Measurements from ENCODE around the gene ZW10.
"Not testable (repeated sequence)": the region's sequence is repeated elsewhere in the genome, so short reads cannot be mapped to it uniquely, and the experiment has no call there.

Gene ZW10

DNA sequence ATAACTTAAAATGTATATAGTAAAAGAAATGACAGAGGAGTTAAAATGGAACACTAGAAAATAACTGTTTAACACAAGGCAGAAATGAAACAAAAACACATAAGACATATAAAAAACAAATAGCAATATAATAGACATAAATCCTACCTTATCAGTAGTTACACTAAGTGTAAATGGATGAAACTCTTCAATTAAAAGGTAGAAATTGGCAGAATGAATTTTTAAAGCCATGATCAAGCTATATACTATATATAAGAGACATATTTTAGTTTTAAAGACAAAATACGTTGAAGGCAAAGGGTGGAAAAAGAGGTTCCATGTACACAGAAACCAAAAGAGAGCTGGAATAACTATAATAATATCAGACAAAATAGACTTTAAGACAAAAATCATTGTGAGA is 62.5 kb downstream of the ZW10 start:
- in situ Hi-C loops (cut with MboI; ENCODE audit: low pct_unique_long_range_greater_than_20kb, low sequenced_read_pairs): no loop called here

DNA sequence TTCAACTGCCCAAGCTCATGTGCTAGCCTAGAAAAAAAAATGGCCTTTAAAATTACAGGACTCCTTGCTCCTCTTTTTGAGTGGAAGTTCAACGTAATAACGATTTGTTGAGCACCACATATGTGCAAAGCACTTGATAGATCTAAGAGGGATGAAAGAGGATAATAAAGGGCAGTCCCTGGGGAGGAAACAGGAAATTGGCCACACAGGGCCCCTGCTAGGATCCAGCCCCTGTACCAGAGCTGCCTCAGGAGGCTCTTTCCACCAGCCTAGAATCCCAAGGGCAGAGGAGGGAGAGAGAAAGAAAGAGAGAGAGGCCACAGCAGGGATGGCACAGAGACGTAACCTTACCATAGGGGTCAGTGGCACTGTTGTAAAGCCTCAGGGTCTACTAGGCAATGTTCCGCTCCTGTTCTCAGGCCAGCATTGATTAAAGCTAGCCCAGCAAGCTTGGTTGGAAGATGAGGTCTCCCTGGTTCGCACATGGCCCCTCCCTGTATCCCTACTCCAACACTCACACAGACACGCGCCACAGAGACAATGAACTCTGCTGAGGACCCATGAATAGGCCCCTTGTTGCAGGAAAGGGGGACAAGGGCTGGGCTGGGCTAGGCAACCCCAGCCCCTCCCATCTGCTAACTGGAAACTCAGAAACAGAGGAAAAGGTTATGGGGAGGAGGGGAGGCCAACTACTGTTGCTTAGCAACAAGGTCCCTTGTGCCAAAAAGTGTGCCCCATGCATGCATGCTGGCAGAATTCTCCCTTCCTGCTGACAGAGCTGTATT is 67.4 kb downstream of the ZW10 start, which contains the start of gene TMPRSS5:
TMPRSS5 (minus strand) TSS at position 438 of the 785 bp plus-strand sequence; CDS start at position 354, 84 bp downstream.
- no peak for DNase-seq
- in situ Hi-C loops (cut with MboI; ENCODE audit: low pct_unique_long_range_greater_than_20kb, low sequenced_read_pairs): no loop called here

More for the DNA sequence above, 62.5 kb downstream of the ZW10 start:
- no peak for DNase-seq

DNA sequence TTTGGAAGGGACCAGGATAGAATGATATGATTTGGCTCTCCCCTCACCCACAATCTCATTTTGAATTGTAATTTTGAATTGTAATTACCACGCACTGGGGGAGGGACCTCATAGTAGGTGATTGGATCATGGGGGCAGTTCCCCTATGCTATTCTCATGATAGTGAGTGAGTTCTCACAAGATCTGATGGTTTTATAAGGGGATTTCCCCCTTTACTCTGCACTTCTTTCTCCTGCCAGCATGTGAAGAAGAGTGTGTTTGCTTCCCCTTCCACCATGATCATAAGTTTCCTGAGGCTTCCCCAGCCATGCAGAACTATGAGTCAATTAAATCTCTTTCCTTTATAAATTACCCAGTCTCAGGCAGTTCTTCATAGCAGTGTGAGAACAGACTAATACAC is 69.9 kb downstream of the ZW10 start:
- in situ Hi-C loops (cut with MboI; ENCODE audit: low pct_unique_long_range_greater_than_20kb, low sequenced_read_pairs); DNase-seq: not testable (repeated sequence)

DNA sequence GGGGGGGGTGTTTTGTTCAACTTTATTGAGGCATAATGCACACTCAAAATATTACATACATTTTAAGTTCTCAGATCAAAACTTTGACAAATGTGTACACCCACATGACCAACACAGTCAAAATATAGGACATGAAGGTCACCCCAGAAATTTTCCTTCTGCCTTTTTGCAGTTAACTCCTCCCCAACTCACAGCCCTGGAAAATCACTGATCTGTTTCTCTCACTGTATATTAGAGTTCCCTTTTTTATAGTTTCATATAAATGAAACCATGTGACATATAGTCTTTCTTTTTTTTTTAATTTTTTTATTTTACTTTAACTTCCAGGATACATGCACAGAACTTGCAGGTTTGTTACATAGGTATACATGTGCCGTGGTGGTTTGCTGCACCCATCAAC is 72.0 kb downstream of the ZW10 start:
- in situ Hi-C loops (cut with MboI; ENCODE audit: low pct_unique_long_range_greater_than_20kb, low sequenced_read_pairs): no loop called here
- no peak for DNase-seq

DNA sequence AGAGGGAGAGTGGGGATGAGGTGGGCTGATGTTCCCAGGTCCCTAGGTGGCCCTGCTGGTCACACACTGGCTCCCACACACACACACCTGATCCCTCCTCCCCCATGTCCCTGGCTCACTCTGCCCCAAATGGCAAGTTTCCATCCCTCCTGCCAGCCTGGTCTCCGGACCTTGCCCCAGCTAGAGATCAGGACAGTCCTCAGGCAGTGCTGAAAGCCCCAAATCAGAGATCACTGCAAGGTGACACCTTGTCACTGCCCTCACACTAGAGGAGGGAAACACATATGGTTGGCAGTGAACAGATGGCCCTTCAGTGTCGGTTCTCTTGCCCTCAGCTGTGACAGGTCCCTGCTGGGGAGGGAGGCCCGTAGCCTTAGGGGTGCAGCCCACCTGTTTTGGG is 75.0 kb downstream of the ZW10 start:
- no peak for DNase-seq
- in situ Hi-C loops (cut with MboI; ENCODE audit: low pct_unique_long_range_greater_than_20kb, low sequenced_read_pairs): no loop called here

DNA sequence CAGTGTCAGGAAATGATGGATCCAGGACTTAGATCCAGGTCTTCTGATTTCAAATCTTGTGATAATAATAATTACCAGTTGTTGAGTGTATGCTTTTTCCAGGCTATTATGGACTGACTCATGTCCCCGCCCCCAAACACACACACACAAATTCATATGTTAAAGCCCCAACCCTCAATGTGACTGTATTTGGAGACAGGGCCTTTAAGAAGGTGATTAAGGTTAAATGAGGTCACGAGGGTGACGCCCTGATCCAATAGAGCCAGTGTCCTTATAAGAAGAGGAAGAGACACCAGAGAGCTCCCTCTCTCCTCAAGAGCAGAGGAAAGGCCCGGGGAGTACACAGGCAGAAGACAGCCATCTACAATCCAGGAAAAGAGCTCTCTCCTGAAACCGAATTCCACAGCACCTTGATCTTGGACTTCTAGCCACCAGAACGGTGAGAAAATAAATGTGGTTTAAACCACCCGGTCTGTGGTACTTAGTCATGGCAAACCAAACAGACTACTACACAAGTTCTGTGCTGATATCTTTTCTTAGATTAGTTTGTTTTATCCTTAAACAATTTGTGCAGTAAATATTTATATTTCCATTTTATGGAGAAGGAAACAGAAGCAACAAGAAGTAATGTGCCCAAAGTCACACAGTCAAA is 75.6 kb downstream of the ZW10 start:
- no peak for DNase-seq
- in situ Hi-C loops (cut with MboI; ENCODE audit: low pct_unique_long_range_greater_than_20kb, low sequenced_read_pairs): no loop called here

DNA sequence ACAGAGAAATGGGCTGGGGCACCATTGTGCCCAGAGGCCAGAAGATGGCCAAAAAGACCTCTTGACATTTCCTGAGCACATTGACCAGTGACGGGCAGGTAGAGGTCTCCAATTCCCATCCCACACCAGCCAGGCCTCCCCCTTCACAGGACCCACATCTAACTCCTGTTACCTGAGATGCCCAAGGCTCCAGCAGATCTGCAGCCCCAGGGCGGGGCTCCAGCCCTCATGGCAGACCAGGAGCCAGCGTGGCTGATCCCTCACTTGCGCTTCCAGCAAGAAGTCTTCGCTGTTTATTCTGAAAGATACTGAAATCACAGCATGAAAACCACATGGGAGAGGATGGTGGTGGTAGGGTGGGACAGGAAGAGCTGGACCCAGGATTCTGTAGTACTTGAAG is 76.4 kb downstream of the ZW10 start:
- DNase-seq: no peak
- in situ Hi-C loops (cut with MboI; ENCODE audit: low pct_unique_long_range_greater_than_20kb, low sequenced_read_pairs): no loop called here

DNA sequence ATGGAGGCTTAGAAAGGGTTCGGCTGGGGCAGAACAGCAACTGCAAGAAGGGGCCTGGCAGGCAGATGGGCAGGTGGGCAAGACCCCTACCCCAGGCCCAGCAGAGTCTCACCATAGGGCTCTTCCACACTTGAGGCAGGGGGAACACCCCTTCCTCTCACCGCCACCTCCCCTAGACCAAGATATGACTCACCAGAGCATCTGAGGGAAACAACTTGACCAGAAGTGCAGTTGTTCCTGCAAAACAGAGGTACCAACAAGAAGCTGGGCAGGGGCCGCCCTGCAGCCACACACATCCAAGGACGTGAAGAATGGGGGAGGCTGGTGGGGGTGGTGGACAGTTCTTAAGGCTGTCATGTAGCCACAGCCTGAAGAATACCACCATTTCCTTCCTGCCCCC is 78.3 kb downstream of the ZW10 start:
- in situ Hi-C loops (cut with MboI; ENCODE audit: low pct_unique_long_range_greater_than_20kb, low sequenced_read_pairs): no loop called here
- no peak for DNase-seq

DNA sequence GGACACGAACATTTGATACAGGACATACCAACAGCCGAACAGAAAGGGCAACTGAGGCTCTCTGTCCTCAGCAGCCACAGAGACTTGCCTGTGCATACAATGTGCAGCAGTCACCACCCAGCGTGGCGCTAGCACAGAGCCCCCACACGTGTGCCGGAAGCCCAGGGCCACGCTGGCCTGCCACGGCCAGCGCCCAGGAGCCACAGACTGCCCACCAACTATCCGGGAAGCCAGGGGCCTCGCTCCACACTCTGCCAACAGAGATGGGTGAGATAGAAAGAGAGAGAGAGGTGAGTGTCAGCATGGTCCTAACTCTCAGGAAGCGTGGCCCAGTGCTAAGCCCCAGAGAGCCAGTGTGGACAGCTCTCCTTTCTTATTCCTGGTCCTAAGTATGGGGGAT is 79.1 kb downstream of the ZW10 start:
- no peak for DNase-seq
- in situ Hi-C loops (cut with MboI; ENCODE audit: low pct_unique_long_range_greater_than_20kb, low sequenced_read_pairs): no loop called here

DNA sequence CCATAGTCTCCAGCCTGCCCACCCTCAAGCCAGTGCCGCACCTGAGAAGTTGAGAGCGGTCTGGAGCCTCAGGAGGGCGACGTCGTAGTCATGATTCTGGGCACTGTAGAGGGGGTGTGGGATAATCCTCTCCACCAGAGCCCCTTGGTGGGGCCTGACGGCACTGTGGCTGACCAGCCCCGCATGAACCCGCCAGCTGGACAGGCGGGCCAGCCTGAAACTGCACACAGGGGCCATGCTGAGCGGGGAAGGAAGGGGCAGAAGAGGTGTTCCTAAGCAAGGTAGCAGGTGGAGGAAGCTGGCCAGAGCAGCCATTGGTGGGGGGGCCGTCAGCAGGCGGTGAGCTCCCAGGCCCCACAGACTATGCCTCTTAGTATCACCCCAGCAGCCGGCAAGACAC is 80.5 kb downstream of the ZW10 start:
- no peak for DNase-seq
- in situ Hi-C loops (cut with MboI; ENCODE audit: low pct_unique_long_range_greater_than_20kb, low sequenced_read_pairs): no loop called here

DNA sequence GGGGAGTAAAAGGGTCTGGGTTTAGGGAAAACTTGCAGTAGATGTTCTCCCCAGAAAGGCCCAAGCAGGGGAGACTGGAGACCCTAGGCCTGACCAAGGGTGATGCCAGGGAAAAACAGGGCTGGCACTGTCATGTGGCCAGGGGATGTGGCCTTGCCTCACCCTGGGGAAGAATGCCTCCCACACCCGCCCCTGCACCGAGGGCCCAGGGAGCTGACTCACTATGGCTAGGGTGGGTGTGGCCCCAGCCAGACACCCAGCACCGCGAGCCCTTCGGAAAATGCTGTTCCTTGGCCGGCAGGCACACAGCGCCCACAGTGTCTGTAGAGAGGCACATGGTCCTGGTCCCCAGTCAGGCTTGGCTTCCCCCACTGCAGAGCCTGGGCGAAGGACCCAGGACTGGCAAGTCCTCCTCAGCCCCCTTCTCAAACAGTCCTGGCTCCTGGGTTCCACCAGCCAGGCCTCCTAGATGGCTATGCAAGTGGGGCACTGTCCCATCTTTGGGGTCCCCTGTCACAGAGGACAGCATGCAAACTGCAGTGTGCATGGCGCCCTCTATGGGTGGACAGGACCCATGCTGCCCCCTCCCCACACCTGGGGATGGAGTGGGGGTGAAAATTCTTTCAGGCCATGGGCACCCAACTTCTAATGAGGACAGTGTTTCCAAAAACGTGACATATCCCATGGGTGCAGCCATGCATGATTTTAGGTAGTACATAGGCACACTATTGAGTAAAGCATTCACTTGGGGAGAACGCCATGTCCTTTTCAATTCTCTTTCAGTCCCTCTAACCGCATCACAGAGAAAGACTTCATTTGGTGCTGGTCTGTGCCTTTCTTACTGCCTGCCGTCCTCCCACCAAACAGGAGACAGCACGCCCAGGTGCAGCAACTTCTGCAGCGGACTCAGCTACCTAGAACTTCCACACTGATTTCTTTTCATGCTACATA is 82.6 kb downstream of the ZW10 start:
- in situ Hi-C loops (cut with MboI; ENCODE audit: low pct_unique_long_range_greater_than_20kb, low sequenced_read_pairs): no loop called here
- peak; percentile 5 for DNase-seq

DNA sequence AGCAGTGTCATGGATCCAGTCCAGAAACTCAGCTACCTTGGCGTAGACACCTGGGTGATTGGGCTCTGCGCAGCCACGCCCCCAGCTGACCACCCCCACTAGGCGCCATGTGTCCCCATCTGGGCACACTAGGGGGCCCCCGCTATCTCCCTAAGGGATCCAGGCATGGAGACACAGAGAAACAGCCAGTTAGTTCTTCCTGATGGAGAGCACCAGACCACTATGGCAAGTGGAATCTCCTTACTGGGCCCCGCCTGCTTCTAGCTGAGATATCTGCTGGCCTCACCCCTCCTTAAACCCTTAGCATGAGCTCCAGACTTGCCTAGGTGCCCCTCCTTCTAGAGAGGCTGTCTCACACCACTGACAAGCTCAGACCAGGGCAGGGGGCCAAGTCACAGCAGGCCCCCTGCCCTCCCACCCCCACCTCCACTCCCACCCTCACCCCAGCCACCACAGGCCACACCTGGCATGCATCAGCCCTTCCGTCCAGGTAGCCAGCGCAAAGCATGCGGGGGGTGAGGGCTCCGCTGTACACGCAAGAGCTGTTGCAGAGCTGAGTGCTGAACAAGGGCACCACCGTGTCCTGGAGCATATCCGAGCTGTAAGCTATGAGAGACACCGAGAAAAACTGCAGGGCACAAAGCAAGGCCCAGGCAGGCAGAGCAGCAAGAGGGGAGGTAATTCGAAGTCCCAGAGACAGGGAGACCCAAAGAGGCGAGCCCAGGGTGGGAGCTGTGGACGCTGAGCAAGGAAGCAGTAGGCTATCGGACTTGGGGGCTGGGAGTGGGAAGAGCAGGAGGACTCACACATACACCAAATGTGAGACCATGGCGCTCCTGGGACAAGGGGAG is 83.5 kb downstream of the ZW10 start:
- in situ Hi-C loops (cut with MboI; ENCODE audit: low pct_unique_long_range_greater_than_20kb, low sequenced_read_pairs): no loop called here

DNA sequence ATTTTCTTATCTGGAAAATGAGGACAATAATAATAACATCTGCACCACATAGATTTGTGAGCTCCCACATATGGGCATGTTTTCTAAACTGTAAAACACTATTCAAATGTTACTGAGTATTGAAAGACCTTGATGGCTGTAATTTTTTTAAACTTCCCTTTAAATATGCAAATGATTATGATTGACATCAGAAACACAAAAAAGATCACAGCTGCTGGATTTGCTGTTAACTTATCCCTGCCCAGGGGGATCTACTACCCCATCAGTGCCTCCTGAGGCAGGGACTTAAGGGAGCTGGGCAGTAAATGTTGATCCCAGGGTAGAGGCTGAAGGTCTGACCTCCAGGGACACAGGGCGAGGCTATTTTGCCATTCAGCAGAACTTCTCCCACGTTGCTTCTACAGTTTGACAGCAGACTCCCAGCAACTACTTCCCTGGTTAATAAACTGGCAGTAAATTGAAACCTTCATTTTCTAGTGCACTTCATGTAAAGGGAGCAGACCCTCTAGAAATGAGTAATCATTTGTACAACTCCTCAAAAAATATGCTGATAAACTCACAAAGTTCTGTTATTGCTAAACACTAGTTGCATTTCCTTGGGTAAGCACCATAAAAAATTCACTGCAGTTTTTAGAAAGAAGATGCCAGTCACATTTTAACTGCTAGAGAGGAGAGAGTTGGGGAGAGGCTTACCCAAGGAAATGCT is 87.7 kb downstream of the ZW10 start:
- in situ Hi-C loops (cut with MboI; ENCODE audit: low pct_unique_long_range_greater_than_20kb, low sequenced_read_pairs): no loop called here
- no peak for DNase-seq

More for the DNA sequence above, 83.5 kb downstream of the ZW10 start:
- DNase-seq: no peak

DNA sequence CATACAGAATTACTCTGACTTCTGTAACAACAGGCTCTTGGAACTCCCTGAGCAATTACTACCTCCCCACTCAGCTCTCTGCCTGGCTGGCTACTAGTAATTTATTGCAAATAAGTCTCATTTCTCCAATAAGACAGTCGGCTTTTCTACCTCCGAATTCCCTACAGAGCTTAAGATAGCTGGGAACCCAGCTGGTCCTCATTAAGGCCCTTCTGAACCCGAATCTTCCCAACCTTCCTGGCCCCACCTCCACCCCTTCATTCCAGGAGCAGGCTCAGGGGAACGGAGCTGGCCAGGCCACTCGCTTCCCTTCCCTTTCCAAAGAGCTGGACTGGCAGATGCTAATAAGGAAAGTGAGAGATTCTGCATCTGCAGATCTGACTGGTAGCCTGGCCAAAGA is 89.0 kb downstream of the ZW10 start:
- in situ Hi-C loops (cut with MboI; ENCODE audit: low pct_unique_long_range_greater_than_20kb, low sequenced_read_pairs): no loop called here
- no peak for DNase-seq

DNA sequence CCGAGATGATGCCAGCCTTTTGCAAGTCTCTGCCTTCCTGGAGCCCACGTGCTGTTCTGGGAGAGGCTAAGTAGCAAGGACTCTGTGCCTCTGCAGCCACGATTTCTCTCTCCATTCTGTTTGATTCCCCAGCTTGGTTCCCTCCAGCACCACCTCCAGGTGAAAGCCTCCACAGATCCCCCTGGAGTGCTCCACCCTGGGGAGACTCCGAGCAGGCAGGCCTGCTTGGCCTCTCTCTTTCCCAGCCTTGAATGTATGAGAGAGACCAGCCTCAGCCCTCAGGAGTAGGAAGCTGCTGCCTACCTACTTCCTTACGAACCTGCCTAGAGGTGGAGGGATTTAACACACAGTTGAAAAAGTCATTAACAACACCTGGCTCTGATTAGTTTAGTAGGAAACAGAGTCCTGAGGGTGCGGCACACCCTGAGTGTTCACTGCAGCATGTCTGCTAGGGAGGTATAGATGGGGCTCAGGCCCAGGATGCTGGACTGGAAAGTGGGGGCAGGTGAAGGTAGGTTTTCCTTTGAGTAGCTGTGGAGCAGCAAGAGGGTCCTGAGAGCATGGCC is 89.9 kb downstream of the ZW10 start:
- in situ Hi-C loops (cut with MboI; ENCODE audit: low pct_unique_long_range_greater_than_20kb, low sequenced_read_pairs): no loop called here
- DNase-seq: no peak
